ENCODE results near the gene BMPER.

The BMPER gene

GRCh38 chr7:33881316-33881715, 24.0 kb upstream of the BMPER start:
- H3F3A ChIP-seq (ENCODE audit: insufficient read depth) = no peaks in the 10 kb centered on the region

DNA sequence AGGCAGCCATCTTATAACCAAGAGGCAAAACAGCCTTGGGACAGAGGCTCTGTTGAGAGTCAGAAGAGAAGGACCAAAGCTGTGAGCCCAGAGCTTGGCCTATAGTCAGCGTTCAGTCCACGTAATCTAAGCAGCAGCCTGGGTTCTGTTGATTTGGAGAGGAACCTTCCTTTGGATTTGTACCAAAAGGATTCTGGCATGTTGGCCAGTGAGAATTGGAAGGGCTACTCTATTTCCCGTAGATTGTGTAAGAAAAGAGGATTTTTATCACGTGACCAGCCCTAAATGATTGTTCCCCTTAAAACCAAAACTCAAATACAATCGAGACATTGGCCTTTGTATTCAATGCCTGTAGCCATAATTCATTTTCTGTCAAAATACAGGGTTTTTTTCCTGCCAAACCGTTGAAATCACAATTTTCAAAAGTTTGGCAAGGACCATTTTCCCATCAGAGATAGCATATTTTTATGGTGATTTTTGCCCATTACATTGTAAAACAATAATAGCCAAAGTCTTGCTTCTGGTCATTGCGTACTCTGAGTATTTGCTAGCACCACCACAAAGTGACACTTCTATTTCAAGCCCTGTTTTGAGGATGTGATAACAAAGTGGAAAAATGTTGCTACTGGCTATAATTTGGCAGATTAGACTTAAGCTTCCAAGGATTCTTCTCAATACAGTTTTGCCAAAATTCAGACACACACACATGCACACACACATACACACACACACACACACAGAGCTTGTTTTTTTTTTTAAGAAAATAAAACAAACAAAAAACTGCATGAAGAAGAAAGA, 23.1 kb upstream of the BMPER start:
- Histone ChIP-seq H3K27me3 (ENCODE audit: low read length) (no peaks in the 10 kb centered on the region), H3K9me3 (ENCODE audit: insufficient read depth, low read length) (no peaks in the 10 kb centered on the region), H3K79me2 (ENCODE audit: insufficient read depth, low read length) (no peaks in the 10 kb centered on the region), H3K27ac (ENCODE audit: low read depth, low read length) (no peak overlapping the region), H3K4me3 (ENCODE audit: insufficient read depth, low read length, poor library complexity, severe bottlenecking) (no peak overlapping the region), H3K9ac (ENCODE audit: low read length) (no peak overlapping the region), H2AFZ (ENCODE audit: low read depth, low read length, severe bottlenecking) (no peak overlapping the region), H3K9me2 (replicated peaks; ENCODE audit: insufficient read depth, low read length) (no peaks in the 10 kb centered on the region), H3K36me3 (ENCODE audit: low read length) (no peaks in the 10 kb centered on the region), H4K20me1 (ENCODE audit: low read depth, low read length) (no peaks in the 10 kb centered on the region), H3K4me2 (ENCODE audit: low read depth, low read length, poor library complexity, severe bottlenecking) (no peak overlapping the region), H3F3A (ENCODE audit: insufficient read depth) (no peaks in the 10 kb centered on the region)
- TF ChIP-seq, protein P1, sequence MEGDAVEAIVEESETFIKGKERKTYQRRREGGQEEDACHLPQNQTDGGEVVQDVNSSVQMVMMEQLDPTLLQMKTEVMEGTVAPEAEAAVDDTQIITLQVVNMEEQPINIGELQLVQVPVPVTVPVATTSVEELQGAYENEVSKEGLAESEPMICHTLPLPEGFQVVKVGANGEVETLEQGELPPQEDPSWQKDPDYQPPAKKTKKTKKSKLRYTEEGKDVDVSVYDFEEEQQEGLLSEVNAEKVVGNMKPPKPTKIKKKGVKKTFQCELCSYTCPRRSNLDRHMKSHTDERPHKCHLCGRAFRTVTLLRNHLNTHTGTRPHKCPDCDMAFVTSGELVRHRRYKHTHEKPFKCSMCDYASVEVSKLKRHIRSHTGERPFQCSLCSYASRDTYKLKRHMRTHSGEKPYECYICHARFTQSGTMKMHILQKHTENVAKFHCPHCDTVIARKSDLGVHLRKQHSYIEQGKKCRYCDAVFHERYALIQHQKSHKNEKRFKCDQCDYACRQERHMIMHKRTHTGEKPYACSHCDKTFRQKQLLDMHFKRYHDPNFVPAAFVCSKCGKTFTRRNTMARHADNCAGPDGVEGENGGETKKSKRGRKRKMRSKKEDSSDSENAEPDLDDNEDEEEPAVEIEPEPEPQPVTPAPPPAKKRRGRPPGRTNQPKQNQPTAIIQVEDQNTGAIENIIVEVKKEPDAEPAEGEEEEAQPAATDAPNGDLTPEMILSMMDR (IDR thresholded peaks at IDR 0.05; ENCODE audit: insufficient read depth, low read length, poor library complexity, severe bottlenecking) = no peak
- TF ChIP-seq EZH2phosphoT487 (conservative IDR thresholded peaks at IDR 0.05; ENCODE audit: low read length) = no peak

More at GRCh38 chr7:33881316-33881715, 24.0 kb upstream of the BMPER start:
- no peak overlapping the region for H3K4me3 ChIP-seq (ENCODE audit: insufficient read depth, low read length, poor library complexity, severe bottlenecking)
- H3K27me3 ChIP-seq (ENCODE audit: low read length) = no peaks in the 10 kb centered on the region
- H3K79me2 ChIP-seq (ENCODE audit: insufficient read depth, low read length) = no peaks in the 10 kb centered on the region
- H3K9me3 ChIP-seq (ENCODE audit: insufficient read depth, low read length) = no peaks in the 10 kb centered on the region
- no peak overlapping the region for H3K4me2 ChIP-seq (ENCODE audit: low read depth, low read length, poor library complexity, severe bottlenecking)
- H4K20me1 ChIP-seq (ENCODE audit: low read depth, low read length) = no peaks in the 10 kb centered on the region
- H3K9ac ChIP-seq (ENCODE audit: low read length) = no peak overlapping the region
- no peaks in the 10 kb centered on the region for H3K9me2 ChIP-seq (replicated peaks; ENCODE audit: insufficient read depth, low read length)
- H3K36me3 ChIP-seq (ENCODE audit: low read length) = no peaks in the 10 kb centered on the region
- no peak overlapping the region for H3K27ac ChIP-seq (ENCODE audit: low read depth, low read length)
- TF ChIP-seq, protein P1 (IDR thresholded peaks at IDR 0.05; ENCODE audit: insufficient read depth, low read length, poor library complexity, severe bottlenecking) = no peak
- no peak for TF ChIP-seq EZH2phosphoT487 (conservative IDR thresholded peaks at IDR 0.05; ENCODE audit: low read length)
- H2AFZ ChIP-seq (ENCODE audit: low read depth, low read length, severe bottlenecking) = no peak overlapping the region

DNA sequence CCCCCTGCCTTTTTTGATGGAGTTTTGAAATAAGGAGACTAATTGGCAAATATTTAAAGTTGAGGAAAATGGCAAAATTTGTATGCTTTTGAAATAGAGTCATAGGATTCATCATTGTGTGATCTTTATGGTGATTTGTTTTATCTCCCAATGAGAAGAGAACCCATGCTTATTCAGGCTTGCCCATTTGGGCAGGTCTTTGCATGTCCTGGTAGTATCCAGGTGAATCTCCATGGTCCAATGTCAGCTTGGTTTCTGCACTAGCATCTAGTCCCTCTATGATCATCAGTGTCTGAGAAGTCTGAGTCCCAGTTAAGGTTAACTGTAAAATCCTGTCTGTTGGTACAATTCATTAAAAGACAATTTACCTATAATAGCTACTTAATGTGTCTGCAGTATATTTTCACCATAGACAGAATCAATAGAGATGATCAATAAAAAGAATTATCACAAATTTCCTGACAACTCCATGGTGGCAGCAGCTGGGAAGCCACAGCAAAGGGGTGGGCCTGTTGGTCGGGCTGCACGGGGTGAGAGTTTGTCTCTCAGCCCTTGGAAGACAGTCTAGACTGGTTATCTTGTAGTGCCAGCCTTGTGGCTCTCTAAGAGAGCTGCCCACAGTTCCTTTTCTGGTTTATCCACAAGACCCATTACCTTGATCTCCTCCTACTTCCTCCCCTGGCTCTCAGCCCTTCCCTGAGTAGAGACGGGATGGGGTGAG, 22.2 kb upstream of the BMPER start:
- Histone ChIP-seq H2AFZ (ENCODE audit: low read depth, low read length, severe bottlenecking) (no peak overlapping the region), H3K27ac (ENCODE audit: low read depth, low read length) (no peak overlapping the region), H3K9me3 (ENCODE audit: insufficient read depth, low read length) (no peaks in the 10 kb centered on the region), H4K20me1 (ENCODE audit: low read depth, low read length) (no peaks in the 10 kb centered on the region), H3F3A (ENCODE audit: insufficient read depth) (no peaks in the 10 kb centered on the region), H3K9me2 (replicated peaks; ENCODE audit: insufficient read depth, low read length) (no peaks in the 10 kb centered on the region), H3K9ac (ENCODE audit: low read length) (no peak overlapping the region), H3K36me3 (ENCODE audit: low read length) (no peaks in the 10 kb centered on the region), H3K27me3 (ENCODE audit: low read length) (no peaks in the 10 kb centered on the region), H3K4me3 (ENCODE audit: insufficient read depth, low read length, poor library complexity, severe bottlenecking) (no peak overlapping the region), H3K4me2 (ENCODE audit: low read depth, low read length, poor library complexity, severe bottlenecking) (no peak overlapping the region), H3K79me2 (ENCODE audit: insufficient read depth, low read length) (no peaks in the 10 kb centered on the region)
- TF ChIP-seq, protein P1 (IDR thresholded peaks at IDR 0.05; ENCODE audit: insufficient read depth, low read length, poor library complexity, severe bottlenecking) = no peak
- TF ChIP-seq EZH2phosphoT487 (conservative IDR thresholded peaks at IDR 0.05; ENCODE audit: low read length) = no peak
